H1 (cell line): Measurements from ENCODE around the gene SLC17A8. TPM values are rescaled to one million over a fixed set of nuclear protein-coding genes. Genes with fewer than 3 reads are reported as not detected.

Experiments used
- CTCF ChIA-PET: fragments of 300-600 bp; sonication (Branson Sonifier 250); formaldehyde crosslinking; loops from one replicate; lab custom pipeline; 2021; ENCODE audit not compliant: partially characterized antibody; lab: Charles Lee
- POLR2A ChIA-PET: fragments of 300-600 bp; sonication (Branson Sonifier 250); formaldehyde crosslinking; loops from one replicate; lab custom pipeline; 2021; ENCODE audit warnings: inconsistent platforms; ENCODE audit not compliant: partially characterized antibody; lab: Charles Lee
- DNase-seq, 2 experiments: peaks; one replicate each; pipeline versions ENCODE4 v3.0.0 to v3.0.0-alpha.2; 2010 to 2022; ENCODE audit warnings: low spot score in 2 of 2, low read depth in 1 of 2, mixed read lengths in 1 of 2
- FAIRE-seq: peaks from 2 replicates; lab custom pipeline; 2011; peaks lifted over from hg19 to GRCh38; lab: Jason Lieb, UNC
- H2AFZ ChIP-seq: 2 replicates; pipeline ENCODE4 v1.8.1; 2012; ENCODE audit warnings: low read length, inconsistent platforms
- H2AK5ac ChIP-seq: 2 replicates; pipeline ENCODE4 v1.6.1; 2013; ENCODE audit warnings: low read depth, low read length
- H2BK120ac ChIP-seq: replicated peaks from 2 replicates; pipeline ENCODE3; 2013; ENCODE audit warnings: low read depth, low read length, inconsistent platforms
- H2BK12ac ChIP-seq: 2 replicates; pipeline ENCODE4 v1.6.1; 2013; ENCODE audit warnings: low read depth, low read length
- H2BK15ac ChIP-seq: 2 replicates; pipeline ENCODE4 v1.6.1; 2013; ENCODE audit warnings: low read length
- H2BK20ac ChIP-seq: 2 replicates; pipeline ENCODE4 v1.6.1; 2013; ENCODE audit warnings: low read length
- H2BK5ac ChIP-seq: 2 replicates; pipeline ENCODE4 v1.6.1; 2013; ENCODE audit warnings: low read depth, low read length
- H3K14ac ChIP-seq: 2 replicates; pipeline ENCODE4 v1.6.1; 2013; ENCODE audit warnings: inconsistent platforms; ENCODE audit not compliant: insufficient read length
- H3K18ac ChIP-seq: 2 replicates; pipeline ENCODE4 v1.6.1; 2013; ENCODE audit warnings: low read length; ENCODE audit errors: extremely low read depth
- H3K23ac ChIP-seq: 2 replicates; pipeline ENCODE4 v1.6.1; 2013; ENCODE audit warnings: inconsistent platforms; ENCODE audit not compliant: insufficient read length
- H3K23me2 ChIP-seq: 2 replicates; pipeline ENCODE4 v1.6.1; 2013; ENCODE audit warnings: low read depth, low read length
- H3K27ac ChIP-seq: 2 replicates; pipeline ENCODE4 v1.6.1; 2011; ENCODE audit warnings: low read depth, low read length, inconsistent platforms
- H3K27me3 ChIP-seq, 4 experiments: replicated peaks in 1 of 4; 1 replicate in 1 of 4; 2 replicates in 3 of 4; pipeline versions ENCODE4 v1.6.1 to v1.8.1; 2011 to 2013; ENCODE audit warnings: low read length in 3 of 4, mild to moderate bottlenecking in 3 of 4, inconsistent platforms in 2 of 4, mixed read lengths in 2 of 4, moderate library complexity in 1 of 4; ENCODE audit not compliant: control insufficient read depth in 3 of 4, insufficient read depth in 3 of 4; ENCODE audit errors: extremely low read depth in 1 of 4
- H3K36me3 ChIP-seq, 4 experiments: 2 replicates each; pipeline versions ENCODE4 v1.6.1 to v1.8.1; 2011 to 2013; ENCODE audit warnings: mild to moderate bottlenecking in 4 of 4, low read length in 3 of 4, moderate library complexity in 2 of 4, control low read depth in 1 of 4, inconsistent platforms in 1 of 4; ENCODE audit not compliant: insufficient read depth in 4 of 4, control insufficient read depth in 2 of 4
- H3K4ac ChIP-seq: replicated peaks from 2 replicates; pipeline ENCODE3; 2013; ENCODE audit warnings: low read length, low read depth, mixed read lengths, inconsistent platforms; ENCODE audit not compliant: insufficient read length
- H3K4me1 ChIP-seq, 4 experiments: replicated peaks in 1 of 4; 1 replicate in 1 of 4; 2 replicates in 3 of 4; pipeline versions ENCODE4 v1.6.1 to v1.8.1; 2011 to 2013; ENCODE audit warnings: low read length in 3 of 4, inconsistent platforms in 2 of 4, mixed read lengths in 1 of 4; ENCODE audit not compliant: insufficient read depth in 4 of 4, control insufficient read depth in 3 of 4
- H3K4me2 ChIP-seq, 2 experiments: 2 replicates each; pipeline versions ENCODE4 v1.6.1 to v1.8.1; 2011 to 2013; ENCODE audit warnings: low read depth in 2 of 2, low read length in 2 of 2, control low read depth in 1 of 2, inconsistent platforms in 1 of 2, mild to moderate bottlenecking in 1 of 2; ENCODE audit not compliant: insufficient read depth in 1 of 2
- H3K4me3 ChIP-seq, 4 experiments: fragments of 200-600, 300-600 bp in 1 of 4; sonication (generic), shearing (Covaris generic), sonication (Bioruptor Twin) in 1 of 4; 2 replicates each; pipeline versions ENCODE4 v1.5.1 to v1.8.1; 2011 to 2016; ENCODE audit warnings: low read length in 4 of 4, low read depth in 3 of 4, control low read depth in 2 of 4, inconsistent platforms in 2 of 4, mild to moderate bottlenecking in 2 of 4, mixed read lengths in 1 of 4, moderate library complexity in 1 of 4; ENCODE audit not compliant: insufficient read depth in 2 of 4; ENCODE audit errors: extremely low read depth in 1 of 4
- H3K56ac ChIP-seq: replicated peaks from 2 replicates; pipeline ENCODE3; 2013; ENCODE audit warnings: low read depth, mild to moderate bottlenecking, mixed read lengths, low read length, inconsistent platforms; ENCODE audit not compliant: insufficient read length
- H3K79me1 ChIP-seq: 2 replicates; pipeline ENCODE4 v1.6.1; 2013; ENCODE audit warnings: low read depth, low read length, control low read depth
- H3K79me2 ChIP-seq, 2 experiments: 2 replicates each; pipeline versions ENCODE4 v1.6.1 to v1.8.1; 2012 to 2013; ENCODE audit warnings: low read length in 2 of 2, mild to moderate bottlenecking in 2 of 2, inconsistent platforms in 1 of 2; ENCODE audit not compliant: insufficient read depth in 2 of 2, control insufficient read depth in 1 of 2
- H3K9ac ChIP-seq, 4 experiments: replicated peaks in 1 of 4; 1 replicate in 1 of 4; 2 replicates in 3 of 4; pipeline versions ENCODE4 v1.6.1 to v1.8.1; 2011 to 2013; ENCODE audit warnings: low read depth in 3 of 4, low read length in 3 of 4, control low read depth in 2 of 4, mild to moderate bottlenecking in 2 of 4, moderate library complexity in 2 of 4, inconsistent platforms in 1 of 4; ENCODE audit errors: extremely low read depth in 1 of 4
- H3K9me3 ChIP-seq, 2 experiments: 2 replicates each; pipeline versions ENCODE4 v1.6.1 to v1.8.1; 2012 to 2013; ENCODE audit warnings: mild to moderate bottlenecking in 2 of 2, moderate library complexity in 2 of 2, control low read depth in 1 of 2, inconsistent platforms in 1 of 2, low read depth in 1 of 2, low read length in 1 of 2, mixed read lengths in 1 of 2; ENCODE audit not compliant: insufficient read depth in 2 of 2
- H4K20me1 ChIP-seq, 2 experiments: replicated peaks in 1 of 2; 2 replicates each; pipeline versions ENCODE3 to v1.8.1; 2011 to 2013; ENCODE audit warnings: inconsistent platforms in 2 of 2, low read length in 2 of 2, mild to moderate bottlenecking in 1 of 2; ENCODE audit not compliant: insufficient read depth in 2 of 2, control insufficient read depth in 1 of 2
- H4K5ac ChIP-seq: 2 replicates; pipeline ENCODE4 v1.6.1; 2013; ENCODE audit warnings: low read length, low read depth, mixed read lengths, inconsistent platforms; ENCODE audit not compliant: insufficient read length
- H4K8ac ChIP-seq: 2 replicates; pipeline ENCODE4 v1.8.0; 2013; ENCODE audit warnings: mild to moderate bottlenecking, moderate library complexity, low read length, inconsistent platforms; ENCODE audit not compliant: insufficient read depth; ENCODE audit errors: extremely low read depth
- H4K91ac ChIP-seq: replicated peaks from 2 replicates; pipeline ENCODE3; 2013; ENCODE audit warnings: low read length, mixed read lengths, inconsistent platforms; ENCODE audit not compliant: insufficient read length
- BRCA1 ChIP-seq: IDR thresholded peaks from 2 replicates; pipeline ENCODE4 v1.6.1; 2012; ENCODE audit warnings: low read depth, low read length, improper control_type of control experiment
- EGR1 ChIP-seq: IDR thresholded peaks from 2 replicates; pipeline ENCODE4 v1.6.1; 2011; ENCODE audit warnings: low read depth, low read length, borderline replicate concordance
- JUND ChIP-seq: IDR thresholded peaks from 2 replicates; pipeline ENCODE4 v1.6.1; 2011; ENCODE audit warnings: mild to moderate bottlenecking, improper control_type of control experiment, low read length
- KDM1A ChIP-seq: fragments of 200-600, 300-600 bp; sonication (generic); IDR thresholded peaks from 2 replicates; pipeline ENCODE4 v1.7.1; 2016; ENCODE audit warnings: mild to moderate bottlenecking, low read length, borderline replicate concordance
- KDM4A ChIP-seq: IDR thresholded peaks from one replicate; pipeline ENCODE4 v1.7.1; 2012; ENCODE audit warnings: low read depth, mild to moderate bottlenecking, moderate library complexity, low read length, inconsistent platforms; ENCODE audit not compliant: severe bottlenecking
- MAFK ChIP-seq: IDR thresholded peaks from 2 replicates; pipeline ENCODE4 v1.6.1; 2012; ENCODE audit warnings: low read depth, mild to moderate bottlenecking, improper control_type of control experiment, low read length
- POLR2A ChIP-seq, 2 experiments: IDR thresholded peaks; 1 replicate in 1 of 2; 2 replicates in 1 of 2; pipeline ENCODE4 v1.6.1; 2011; ENCODE audit warnings: low read depth in 2 of 2, low read length in 2 of 2, mild to moderate bottlenecking in 2 of 2; ENCODE audit errors: control extremely low read depth in 1 of 2
- SP1 ChIP-seq: IDR thresholded peaks from 2 replicates; pipeline ENCODE4 v1.6.1; 2011; ENCODE audit warnings: low read depth, low read length
- SP4 ChIP-seq: IDR thresholded peaks from 2 replicates; pipeline ENCODE4 v1.6.1; 2012; ENCODE audit warnings: low read length, inconsistent platforms
- SRF ChIP-seq: IDR thresholded peaks from 2 replicates; pipeline ENCODE4 v1.6.1; 2011; ENCODE audit warnings: mild to moderate bottlenecking, low read depth, low read length, moderate library complexity
- YY1 ChIP-seq: IDR thresholded peaks from 2 replicates; pipeline ENCODE4 v1.6.1; 2011; ENCODE audit warnings: low read depth, mild to moderate bottlenecking, low read length
- WGBS, 2 experiments: shearing (Covaris generic) in 1 of 2; methylation state at CpG; one replicate each; pipeline versions ENCODE4 v1.1.6 to v1.1.7; 2013 to 2015; ENCODE audit warnings: low lambda C conversion rate in 2 of 2, mixed read lengths in 2 of 2, inconsistent platforms in 1 of 2, low coverage in 1 of 2, missing lambda C conversion rate in 1 of 2; ENCODE audit not compliant: insufficient replicate concordance in 2 of 2, insufficient coverage in 1 of 2, insufficient read length in 1 of 2; ENCODE audit errors: extremely low coverage in 1 of 2, missing lambda C conversion rate in 1 of 2; 5-methylcytosine and 5-hydroxymethylcytosine counted together
- polyA plus RNA-seq, 7 experiments: library from polyadenylated mRNA; depleted of rRNA in 3 of 7; stranded (reverse) in 5 of 7; unstranded in 2 of 7; fragments of >200 nt in 5 of 7; fragments of 200-250 nt in 2 of 7; gene quantifications; 1 replicate in 5 of 7; 2 replicates in 1 of 7; 4 replicates in 1 of 7; pipeline versions ENCODE4 v1.2.1 to v1.2.3, GENCODE V29; 2011 to 2013; ENCODE audit warnings: missing spikeins in 2 of 7, mixed read lengths in 2 of 7
- total RNA-seq: library from RNA; stranded (reverse); fragmentation: NEBNext Ultra II Directional; extraction: Animal tissue kit (Norgen Biotek cat#: 25700); gene quantifications from 2 replicates; pipeline ENCODE4 v1.2.1, GENCODE V29; 2021
- TF ChIP-seq, protein P1 (sequence below): IDR thresholded peaks from 2 replicates; pipeline ENCODE4 v1.6.1; 2012; ENCODE audit warnings: inconsistent platforms
- TF ChIP-seq, protein P2 (sequence below): IDR thresholded peaks from 2 replicates; pipeline ENCODE4 v1.6.1; 2012; ENCODE audit warnings: inconsistent platforms

Gene SLC17A8
- total and polyA plus RNA-seq, 2 of the 8 experiments (the other 6 are each of a cell fraction or from before 2014, with no cell fraction given) = 0.14 to 0.30 TPM

- Histone ChIP-seq H3K56ac (no peak overlapping the region), H4K20me1 (no peaks in the 10 kb centered on the region), H3K23me2 (no peaks in the 10 kb centered on the region), H3K14ac (no peak overlapping the region), H3K79me1 (no peaks in the 10 kb centered on the region), H3K4me1 (peaks cover 3 to 17% (median 13%) of the 10 kb centered on the region in 4 experiments; a peak in 5 of 7 replicates), H2BK120ac (no peak overlapping the region), H3K79me2 (no peaks in the 10 kb centered on the region), H2AK5ac (no peak overlapping the region), H2BK12ac (peak overlapping the region; percentile 85), H4K5ac (no peak overlapping the region), H3K4me2 (no peak overlapping the region), H3K4me3 (no peak overlapping the region), H2BK15ac (0 out of 2 replicates have a peak overlapping the region, but pooled peaks have one; percentile 53), H3K23ac (no peak overlapping the region), H4K91ac (no peak overlapping the region), H3K27ac (no peak overlapping the region), H3K27me3 (no peaks in the 10 kb centered on the region), H3K9ac (no peak overlapping the region), H3K4ac (no peak overlapping the region), H4K8ac (no peak overlapping the region), H2BK20ac (peak overlapping the region; percentile 90), H3K18ac (peak overlapping the region; percentile 44), H2AFZ (peak overlapping the region; percentile 80; the same call in 1 of the 2 replicates), H3K36me3 (no peaks in the 10 kb centered on the region), H3K9me3 (no peaks in the 10 kb centered on the region), H2BK5ac (peak overlapping the region; percentile 60; the same call in 1 of the 2 replicates)
- WGBS, 2 experiments = 85% methylated on average over 12 of the region's 12 CpGs; no CpG with 5 or more reads in 1 of the 2 experiments
- POLR2A ChIA-PET = interaction anchor here (0.8 kb wide), 1 partner anchor 15 kb away, joined by 3 read pairs; no protein-coding TSS in a partner anchor
- CTCF ChIA-PET = interaction anchor here (0.9 to 6.9 kb wide), 6 partner anchors 10 to 180 kb away, joined by 3 to 49 read pairs (median 4); no protein-coding TSS in a partner anchor
- no peak for FAIRE-seq
- TF ChIP-seq SRF (no peak), JUND (no peak), POLR2A (IDR thresholded peaks at IDR 0.05; ENCODE audit: control extremely low read depth in 1 of 2, low read depth in 2 of 2, low read length in 2 of 2) (no peak), BRCA1 (no peak), KDM1A (no peak), MAFK (no peak), KDM4A (no peak), YY1 (no peak), SP1 (no peak), SP4 (no peak), EGR1 (no peak)
- TF ChIP-seq, protein P1, sequence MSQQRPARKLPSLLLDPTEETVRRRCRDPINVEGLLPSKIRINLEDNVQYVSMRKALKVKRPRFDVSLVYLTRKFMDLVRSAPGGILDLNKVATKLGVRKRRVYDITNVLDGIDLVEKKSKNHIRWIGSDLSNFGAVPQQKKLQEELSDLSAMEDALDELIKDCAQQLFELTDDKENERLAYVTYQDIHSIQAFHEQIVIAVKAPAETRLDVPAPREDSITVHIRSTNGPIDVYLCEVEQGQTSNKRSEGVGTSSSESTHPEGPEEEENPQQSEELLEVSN = no peak
- TF ChIP-seq, protein P2, sequence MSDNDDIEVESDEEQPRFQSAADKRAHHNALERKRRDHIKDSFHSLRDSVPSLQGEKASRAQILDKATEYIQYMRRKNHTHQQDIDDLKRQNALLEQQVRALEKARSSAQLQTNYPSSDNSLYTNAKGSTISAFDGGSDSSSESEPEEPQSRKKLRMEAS = no peak
- DNase-seq = no peak
These were observed 18.3 kb downstream of the SLC17A8 start for GRCh38 chr12:100375038-100375735.
